Body of pancreas (tissue), 4 donors: Measurements from ENCODE around the gene GLTP. TPM values are rescaled to one million over a fixed set of nuclear protein-coding genes. Genes with fewer than 3 reads are reported as not detected.
"Not testable (repeated sequence)": the region's sequence is repeated elsewhere in the genome, so short reads cannot be mapped to it uniquely, and the experiment has no call there.

ENCODE experiments used
- ATAC-seq: fragments of 150-250 bp; one replicate; pipeline ENCODE4 v1.9.1; 2016
- DNase-seq, 4 donors: peaks; one replicate each; pipeline ENCODE4 v3.0.0-alpha.2; 2019
- H3K27ac ChIP-seq, 4 donors: fragments of 200-600 bp; sonication (generic); 1 replicate in 3 of 4; 2 replicates in 1 of 4; pipeline versions ENCODE4 v1.5.1 to v1.6.1; 2016 to 2019; ENCODE audit warnings: mild to moderate bottlenecking in 1 of 4, mixed read lengths in 1 of 4, moderate library complexity in 1 of 4
- H3K27me3 ChIP-seq, 2 donors: fragments of 200-600 bp; sonication (generic); one replicate each; pipeline ENCODE4 v1.6.0; 2016; ENCODE audit warnings: mild to moderate bottlenecking in 1 of 2
- H3K36me3 ChIP-seq, 2 donors: fragments of 200-600 bp; sonication (generic); replicated peaks in 1 of 2; 2 replicates each; pipeline ENCODE4 v1.5.1; 2016; ENCODE audit warnings: low read depth in 2 of 2; ENCODE audit not compliant: insufficient read depth in 1 of 2
- H3K4me1 ChIP-seq: fragments of 200-600 bp; sonication (generic); one replicate; pipeline ENCODE4 v1.6.0; 2016
- H3K4me3 ChIP-seq, 2 donors: fragments of 200-600 bp; sonication (generic); 1 replicate in 1 of 2; 2 replicates in 1 of 2; pipeline ENCODE4 v1.5.1; 2016 to 2019
- H3K9me3 ChIP-seq, 3 donors: fragments of 200-600 bp; sonication (generic); 1 replicate in 2 of 3; 2 replicates in 1 of 3; pipeline ENCODE4 v1.5.1; 2016
- CTCF ChIP-seq, 7 experiments: fragments of 450-650 bp in 4 of 7; fragments of 200-600 bp in 3 of 7; sonication (generic) in 3 of 7; IDR thresholded peaks; one replicate each; pipeline ENCODE4 v1.5.1; 2016 to 2019; ENCODE audit warnings: antibody characterized with exemption in 7 of 7
- POLR2A ChIP-seq, 3 donors: fragments of 450-650 bp; IDR thresholded peaks; one replicate each; pipeline ENCODE4 v1.6.1; 2016; ENCODE audit warnings: antibody characterized with exemption in 3 of 3, mild to moderate bottlenecking in 2 of 3
- WGBS, 2 donors: methylation state at CpG; one replicate each; pipeline ENCODE4 v1.1.5; 2017; 5-methylcytosine and 5-hydroxymethylcytosine counted together
- intact Hi-C: fragments of 100-400 bp; cut with DNase I; formaldehyde crosslinking; loops from one replicate; pipeline ENCODE4 v1.15.1; 2023
- total RNA-seq, 2 donors: library from RNA; depleted of rRNA; stranded (reverse); fragments of >200 nt; gene quantifications; one replicate each; pipeline ENCODE4 v1.1.0, GENCODE V29; 2016

The GLTP gene
- total RNA-seq, 2 donors from 2014 or later: 21.1 to 27.8 TPM

- WGBS, 2 donors: 85 to 92% methylated on average over 5 to 6 of the region's 6 CpGs
- Histone ChIP-seq H3K4me1 (peaks cover 6% of the 10 kb centered on the region), H3K27ac (no peak overlapping the region), H3K4me3 (no peak overlapping the region), H3K9me3 (no peaks in the 10 kb centered on the region), H3K27me3 (no peaks in the 10 kb centered on the region), H3K36me3 (peaks cover 0 to 13% of the 10 kb centered on the region in 2 donors)
- TF ChIP-seq CTCF (IDR thresholded peaks at IDR 0.05): no peak
- TF ChIP-seq POLR2A (IDR thresholded peaks at IDR 0.05): no peak
- DNase-seq (no peak), ATAC-seq (no peak)
- intact Hi-C loops: loop anchor here (10.0 kb wide), 1 partner anchor 283 kb away; the partner anchor contains the start of genes MMAB and MVK
These were observed 22.6 kb downstream of the GLTP start for GRCh38 chr12:109857715-109858114.

GRCh38 chr12:109855377-109855776 is 25.0 kb downstream of the GLTP start:
- Histone ChIP-seq H3K27me3 (no peaks in the 10 kb centered on the region), H3K27ac (no peak overlapping the region), H3K9me3 (no peaks in the 10 kb centered on the region), H3K4me1 (peaks cover 6% of the 10 kb centered on the region), H3K4me3 (no peak overlapping the region), H3K36me3 (peaks cover 0 to 13% of the 10 kb centered on the region in 2 donors)
- WGBS, 2 donors: 89 to 100% methylated on average over 2 to 13 of the region's 14 CpGs
- DNase-seq (no peak), ATAC-seq (no peak)
- TF ChIP-seq POLR2A (IDR thresholded peaks at IDR 0.05) (no peak), CTCF (IDR thresholded peaks at IDR 0.05) (no peak)
- intact Hi-C loops: loop anchor here (10.0 kb wide), 1 partner anchor 281 kb away; the partner anchor contains the start of genes MMAB and MVK

GRCh38 chr12:109850518-109850917 is 29.8 kb downstream of the GLTP start:
- not testable (repeated sequence) for ATAC-seq, H3K4me1 ChIP-seq, DNase-seq, H3K36me3 ChIP-seq, H3K27ac ChIP-seq, H3K4me3 ChIP-seq, H3K27me3 ChIP-seq, H3K9me3 ChIP-seq
- intact Hi-C loops: loop anchor here (5.0 to 10.0 kb wide), 2 partner anchors 47 to 276 kb away; partner anchors contain the start of genes MMAB and MVK
- WGBS, 2 donors: 83 to 89% methylated on average over 5 to 6 of the region's 6 CpGs

- H3K9me3 ChIP-seq: no peaks in the 10 kb centered on the region
- ATAC-seq: no peak
- no peaks in the 10 kb centered on the region for H3K36me3 ChIP-seq
- no peak for DNase-seq
- H3K27ac ChIP-seq: peak overlapping the region in 1 of 4 donors; percentile 20
- 35 to 36% methylated on average over 3 to 7 of the region's 7 CpGs for WGBS, 2 donors
- no peak overlapping the region for H3K4me3 ChIP-seq
- H3K27me3 ChIP-seq: no peaks in the 10 kb centered on the region
- peaks cover 10% of the 10 kb centered on the region for H3K4me1 ChIP-seq
- intact Hi-C loops: no loop called here
- no peak for TF ChIP-seq POLR2A (IDR thresholded peaks at IDR 0.05)
- no peak for TF ChIP-seq CTCF (IDR thresholded peaks at IDR 0.05)
These were observed 33.1 kb downstream of the GLTP start for GRCh38 chr12:109847142-109847735.

- 71 to 82% methylated on average over 7 of the region's 7 CpGs for WGBS, 2 donors
- no peak for DNase-seq
- peaks cover 10% of the 10 kb centered on the region for H3K4me1 ChIP-seq
- no peak overlapping the region for H3K4me3 ChIP-seq
- no peaks in the 10 kb centered on the region for H3K36me3 ChIP-seq
- ATAC-seq: no peak
- TF ChIP-seq POLR2A (IDR thresholded peaks at IDR 0.05) (no peak), CTCF (IDR thresholded peaks at IDR 0.05) (no peak)
- intact Hi-C loops: no loop called here
- no peaks in the 10 kb centered on the region for H3K9me3 ChIP-seq
- H3K27ac ChIP-seq: peak overlapping the region in 1 of 4 donors; percentile 20
- H3K27me3 ChIP-seq: no peaks in the 10 kb centered on the region
These were observed 34.5 kb downstream of the GLTP start for GRCh38 chr12:109845824-109846205.
